ENCODE measurements around the gene ZBBX. TPM values are rescaled to one million over a fixed set of nuclear protein-coding genes. Genes with fewer than 3 reads are reported as not detected.

ZBBX gene
- total and polyA plus RNA-seq, 3 donors from 2014 or later = 23.2 to 45.2 (median 44.7) TPM

DNA sequence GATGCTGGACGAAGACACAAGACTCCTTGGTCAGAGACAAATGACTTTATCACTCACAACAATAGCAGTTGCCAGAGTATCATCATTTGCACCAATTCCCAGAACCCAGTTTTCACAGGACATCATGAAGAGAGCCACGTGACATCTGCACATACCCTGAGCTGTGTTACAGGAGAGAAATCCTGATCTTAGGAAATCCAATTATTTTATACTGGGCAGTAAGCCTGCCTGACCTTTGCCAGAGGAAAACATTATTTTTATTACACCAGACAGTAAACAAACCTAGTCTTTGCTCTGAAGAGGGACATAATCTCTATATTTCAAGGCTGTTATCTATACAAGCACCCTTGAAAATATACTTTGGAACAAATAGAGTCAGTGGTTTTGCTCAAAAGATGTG lies 77.4 kb downstream of the ZBBX start:
- no peak for DNase-seq
- intact Hi-C loops (cut with DNase I; ENCODE audit: low total_unique reads) = no loop called here
- Histone ChIP-seq H3K9me3 (no peaks in the 10 kb centered on the region), H3K4me3 (no peak overlapping the region), H3K36me3 (ENCODE audit: low read depth, missing control alignments) (no peaks in the 10 kb centered on the region), H3K27ac (no peak overlapping the region), H3K27me3 (no peaks in the 10 kb centered on the region), H3K4me1 (no peaks in the 10 kb centered on the region)
- WGBS, 2 donors = 38 to 48% methylated on average over 2 of the region's 2 CpGs
- TF ChIP-seq POLR2A (IDR thresholded peaks at IDR 0.05) = no peak
- TF ChIP-seq, protein P1, sequence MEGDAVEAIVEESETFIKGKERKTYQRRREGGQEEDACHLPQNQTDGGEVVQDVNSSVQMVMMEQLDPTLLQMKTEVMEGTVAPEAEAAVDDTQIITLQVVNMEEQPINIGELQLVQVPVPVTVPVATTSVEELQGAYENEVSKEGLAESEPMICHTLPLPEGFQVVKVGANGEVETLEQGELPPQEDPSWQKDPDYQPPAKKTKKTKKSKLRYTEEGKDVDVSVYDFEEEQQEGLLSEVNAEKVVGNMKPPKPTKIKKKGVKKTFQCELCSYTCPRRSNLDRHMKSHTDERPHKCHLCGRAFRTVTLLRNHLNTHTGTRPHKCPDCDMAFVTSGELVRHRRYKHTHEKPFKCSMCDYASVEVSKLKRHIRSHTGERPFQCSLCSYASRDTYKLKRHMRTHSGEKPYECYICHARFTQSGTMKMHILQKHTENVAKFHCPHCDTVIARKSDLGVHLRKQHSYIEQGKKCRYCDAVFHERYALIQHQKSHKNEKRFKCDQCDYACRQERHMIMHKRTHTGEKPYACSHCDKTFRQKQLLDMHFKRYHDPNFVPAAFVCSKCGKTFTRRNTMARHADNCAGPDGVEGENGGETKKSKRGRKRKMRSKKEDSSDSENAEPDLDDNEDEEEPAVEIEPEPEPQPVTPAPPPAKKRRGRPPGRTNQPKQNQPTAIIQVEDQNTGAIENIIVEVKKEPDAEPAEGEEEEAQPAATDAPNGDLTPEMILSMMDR (IDR thresholded peaks at IDR 0.05) = no peak

DNA sequence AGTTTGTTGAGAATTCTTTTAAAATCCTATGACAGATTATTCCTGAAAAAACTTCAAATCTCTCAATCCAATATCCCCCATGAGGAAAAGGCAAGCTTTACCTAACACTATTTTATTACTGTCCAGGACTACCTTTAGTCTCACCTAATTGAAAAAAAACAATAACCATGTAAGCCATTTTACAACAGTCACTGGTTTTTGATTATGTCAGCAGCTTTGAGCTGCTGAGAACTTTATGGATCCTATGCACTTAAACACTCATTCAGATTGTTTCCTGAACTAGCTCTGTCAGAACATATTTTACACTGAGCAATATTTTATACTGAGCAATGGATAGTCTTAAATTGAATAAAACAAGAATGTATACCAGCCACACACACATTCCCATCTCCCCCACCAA lies 79.9 kb downstream of the ZBBX start:
- no peak for DNase-seq
- TF ChIP-seq, protein P1 (IDR thresholded peaks at IDR 0.05) = no peak
- TF ChIP-seq POLR2A (IDR thresholded peaks at IDR 0.05) = no peak
- no peak overlapping the region for H3K4me3 ChIP-seq

DNA sequence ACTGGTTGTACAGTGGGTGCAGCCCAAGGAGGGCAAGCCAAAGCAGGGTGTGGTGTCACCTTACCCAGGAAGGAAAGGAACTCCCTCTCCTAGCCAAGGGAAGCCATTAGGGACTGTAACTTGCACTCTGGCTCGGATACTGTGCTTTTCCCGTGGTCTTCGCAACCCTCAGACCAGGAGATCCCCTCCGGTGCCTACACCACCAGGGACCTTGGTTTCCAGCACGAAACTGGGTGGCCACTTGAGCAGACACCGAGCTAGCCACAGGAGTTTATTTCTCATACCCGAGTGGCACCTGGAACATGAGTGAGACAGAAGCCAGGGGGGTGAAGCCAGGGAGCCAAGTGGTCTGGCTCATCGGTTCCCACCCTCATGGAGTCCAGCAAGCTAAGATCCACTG lies 90.7 kb downstream of the ZBBX start:
- DNase-seq = no peak
- Histone ChIP-seq H3K27ac (no peak overlapping the region), H3K9me3 (no peaks in the 10 kb centered on the region), H3K36me3 (ENCODE audit: low read depth, missing control alignments) (no peaks in the 10 kb centered on the region), H3K27me3 (no peaks in the 10 kb centered on the region), H3K4me3 (no peak overlapping the region), H3K4me1 (no peaks in the 10 kb centered on the region)
- WGBS, 2 donors = 93 to 97% methylated on average over 8 of the region's 8 CpGs
- intact Hi-C loops (cut with DNase I; ENCODE audit: low total_unique reads) = no loop called here
- TF ChIP-seq, protein P1 (IDR thresholded peaks at IDR 0.05) = no peak
- TF ChIP-seq POLR2A (IDR thresholded peaks at IDR 0.05) = no peak

More for the DNA sequence above, 79.9 kb downstream of the ZBBX start:
- H3K27ac ChIP-seq = no peak overlapping the region
- no peaks in the 10 kb centered on the region for H3K36me3 ChIP-seq (ENCODE audit: low read depth, missing control alignments)
- no peaks in the 10 kb centered on the region for H3K27me3 ChIP-seq
- no peaks in the 10 kb centered on the region for H3K9me3 ChIP-seq
- intact Hi-C loops (cut with DNase I; ENCODE audit: low total_unique reads) = no loop called here
- H3K4me1 ChIP-seq = no peaks in the 10 kb centered on the region

DNA sequence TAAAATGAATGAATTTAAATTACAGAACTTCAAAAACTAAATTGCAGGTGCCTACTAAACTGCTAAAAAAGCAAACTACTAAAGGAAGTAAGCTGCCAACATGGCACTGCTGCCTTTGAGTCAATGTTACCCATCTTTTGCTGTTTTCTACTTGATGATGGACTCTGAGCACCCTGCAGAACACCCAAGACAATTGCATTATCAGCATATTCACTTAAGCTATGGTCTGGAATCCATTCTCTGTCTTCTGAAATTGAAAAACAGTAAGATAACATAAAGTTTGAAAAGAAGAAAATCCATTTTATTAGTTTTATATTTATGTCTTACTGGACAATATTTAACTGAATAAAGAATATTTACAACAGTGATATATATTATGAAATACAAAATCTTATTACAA lies 91.4 kb downstream of the ZBBX start:
- intact Hi-C loops (cut with DNase I; ENCODE audit: low total_unique reads) = no loop called here
- Histone ChIP-seq H3K27me3 (no peaks in the 10 kb centered on the region), H3K9me3 (no peaks in the 10 kb centered on the region), H3K36me3 (ENCODE audit: low read depth, missing control alignments) (no peaks in the 10 kb centered on the region), H3K27ac (no peak overlapping the region), H3K4me3 (no peak overlapping the region), H3K4me1 (no peaks in the 10 kb centered on the region)
- TF ChIP-seq, protein P1 (IDR thresholded peaks at IDR 0.05) = no peak
- no peak for TF ChIP-seq POLR2A (IDR thresholded peaks at IDR 0.05)
- DNase-seq = no peak

DNA sequence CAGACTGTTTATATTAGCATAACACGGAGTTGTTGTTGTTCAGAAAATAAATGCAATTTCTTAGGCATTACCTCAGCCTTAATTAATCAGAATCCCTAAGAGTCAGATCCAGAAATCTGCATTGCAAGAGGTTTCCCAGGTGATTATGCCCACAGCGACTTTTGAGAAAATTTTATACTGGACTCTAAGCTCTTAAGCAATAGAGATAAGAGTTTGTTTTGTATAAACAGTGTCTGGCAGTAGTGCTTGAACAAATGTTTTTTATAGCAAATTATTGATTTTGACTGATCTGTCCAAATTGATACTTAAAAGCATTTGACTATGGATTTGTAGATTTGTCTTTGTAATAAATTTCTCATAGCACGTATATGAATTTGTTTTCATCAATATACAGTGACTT lies 92.8 kb downstream of the ZBBX start:
- intact Hi-C loops (cut with DNase I; ENCODE audit: low total_unique reads) = no loop called here
- no peak for DNase-seq
- H3K9me3 ChIP-seq = no peaks in the 10 kb centered on the region
- no peak overlapping the region for H3K4me3 ChIP-seq
- no peak overlapping the region for H3K27ac ChIP-seq
- no peaks in the 10 kb centered on the region for H3K27me3 ChIP-seq
- 81 to 86% methylated on average over 3 of the region's 3 CpGs for WGBS, 2 donors
- no peaks in the 10 kb centered on the region for H3K4me1 ChIP-seq
- H3K36me3 ChIP-seq (ENCODE audit: low read depth, missing control alignments) = no peaks in the 10 kb centered on the region
- no peak for TF ChIP-seq POLR2A (IDR thresholded peaks at IDR 0.05)
- TF ChIP-seq, protein P1 (IDR thresholded peaks at IDR 0.05) = no peak

Measured in testis (tissue), 3 donors.